ENCODE results near the gene ADIPOR1. TPM values are rescaled to one million over a fixed set of nuclear protein-coding genes. Genes with fewer than 3 reads are reported as not detected.
"Not testable (repeated sequence)": the region's sequence is repeated elsewhere in the genome, so short reads cannot be mapped to it uniquely, and the experiment has no call there.

Gene ADIPOR1
- total RNA-seq, 1 donor from 2014 or later = 72.3 TPM

- DNase-seq (ENCODE audit: extremely low spot score, unreplicated experiment) = no peak
- H3K27ac Mint-ChIP-seq (ENCODE audit: unreplicated experiment) = no peak overlapping the region
- peaks cover 52% of the 10 kb centered on the region for H3K36me3 Mint-ChIP-seq (ENCODE audit: unreplicated experiment)
- H3K4me1 Mint-ChIP-seq (ENCODE audit: unreplicated experiment) = no peaks in the 10 kb centered on the region
- H3K27me3 Mint-ChIP-seq (ENCODE audit: unreplicated experiment) = no peaks in the 10 kb centered on the region
- H3K4me3 Mint-ChIP-seq (ENCODE audit: unreplicated experiment) = no peak overlapping the region
- no peaks in the 10 kb centered on the region for H3K9me3 Mint-ChIP-seq (ENCODE audit: unreplicated experiment)
- no peak for TF ChIP-seq CTCF (IDR thresholded peaks at IDR 0.05)
These were observed 48.6 kb downstream of the ADIPOR1 start for GRCh38 chr1:202909494-202909893.

GRCh38 chr1:202908998-202909397 is 49.1 kb downstream of the ADIPOR1 start:
- no peak overlapping the region for H3K27ac Mint-ChIP-seq (ENCODE audit: unreplicated experiment)
- DNase-seq (ENCODE audit: extremely low spot score, unreplicated experiment) = no peak
- no peak for TF ChIP-seq CTCF (IDR thresholded peaks at IDR 0.05)
- peaks cover 52% of the 10 kb centered on the region for H3K36me3 Mint-ChIP-seq (ENCODE audit: unreplicated experiment)
- H3K4me3 Mint-ChIP-seq (ENCODE audit: unreplicated experiment) = no peak overlapping the region
- H3K9me3 Mint-ChIP-seq (ENCODE audit: unreplicated experiment) = no peaks in the 10 kb centered on the region
- H3K27me3 Mint-ChIP-seq (ENCODE audit: unreplicated experiment) = no peaks in the 10 kb centered on the region
- no peaks in the 10 kb centered on the region for H3K4me1 Mint-ChIP-seq (ENCODE audit: unreplicated experiment)

GRCh38 chr1:202905331-202905730 is 52.8 kb downstream of the ADIPOR1 start:
- no peak overlapping the region for H3K4me3 Mint-ChIP-seq (ENCODE audit: unreplicated experiment)
- no peaks in the 10 kb centered on the region for H3K4me1 Mint-ChIP-seq (ENCODE audit: unreplicated experiment)

GRCh38 chr1:202903808-202904207 is 54.3 kb downstream of the ADIPOR1 start:
- DNase-seq (ENCODE audit: extremely low spot score, unreplicated experiment); H3K4me1 Mint-ChIP-seq (ENCODE audit: unreplicated experiment); H3K4me3 Mint-ChIP-seq (ENCODE audit: unreplicated experiment); H3K9me3 Mint-ChIP-seq (ENCODE audit: unreplicated experiment); H3K27me3 Mint-ChIP-seq (ENCODE audit: unreplicated experiment); H3K27ac Mint-ChIP-seq (ENCODE audit: unreplicated experiment): not testable (repeated sequence)
- peaks cover 40% of the 10 kb centered on the region for H3K36me3 Mint-ChIP-seq (ENCODE audit: unreplicated experiment)

More at GRCh38 chr1:202905331-202905730, 52.8 kb downstream of the ADIPOR1 start:
- Mint-ChIP-seq H3K27ac (ENCODE audit: unreplicated experiment) (no peak overlapping the region), H3K36me3 (ENCODE audit: unreplicated experiment) (peaks cover 49% of the 10 kb centered on the region), H3K27me3 (ENCODE audit: unreplicated experiment) (no peaks in the 10 kb centered on the region), H3K9me3 (ENCODE audit: unreplicated experiment) (no peaks in the 10 kb centered on the region)
- no peak for TF ChIP-seq CTCF (IDR thresholded peaks at IDR 0.05)
- DNase-seq (ENCODE audit: extremely low spot score, unreplicated experiment) = no peak

- H3K4me1 Mint-ChIP-seq (ENCODE audit: unreplicated experiment) = no peaks in the 10 kb centered on the region
- H3K27me3 Mint-ChIP-seq (ENCODE audit: unreplicated experiment) = no peaks in the 10 kb centered on the region
- no peak overlapping the region for H3K27ac Mint-ChIP-seq (ENCODE audit: unreplicated experiment)
- no peak overlapping the region for H3K4me3 Mint-ChIP-seq (ENCODE audit: unreplicated experiment)
- DNase-seq (ENCODE audit: extremely low spot score, unreplicated experiment) = no peak
- TF ChIP-seq CTCF (IDR thresholded peaks at IDR 0.05) = no peak
- peaks cover 44% of the 10 kb centered on the region for H3K36me3 Mint-ChIP-seq (ENCODE audit: unreplicated experiment)
- no peaks in the 10 kb centered on the region for H3K9me3 Mint-ChIP-seq (ENCODE audit: unreplicated experiment)
These were observed 56.6 kb downstream of the ADIPOR1 start for GRCh38 chr1:202901555-202901954.

- H3K27ac Mint-ChIP-seq (ENCODE audit: unreplicated experiment) = no peak overlapping the region
- DNase-seq (ENCODE audit: extremely low spot score, unreplicated experiment) = no peak
- no peaks in the 10 kb centered on the region for H3K27me3 Mint-ChIP-seq (ENCODE audit: unreplicated experiment)
- H3K36me3 Mint-ChIP-seq (ENCODE audit: unreplicated experiment) = peaks cover 40% of the 10 kb centered on the region
- H3K4me1 Mint-ChIP-seq (ENCODE audit: unreplicated experiment) = peaks cover 14% of the 10 kb centered on the region
- H3K4me3 Mint-ChIP-seq (ENCODE audit: unreplicated experiment) = no peak overlapping the region
- no peak for TF ChIP-seq CTCF (IDR thresholded peaks at IDR 0.05)
- no peaks in the 10 kb centered on the region for H3K9me3 Mint-ChIP-seq (ENCODE audit: unreplicated experiment)
These were observed 65.6 kb downstream of the ADIPOR1 start for GRCh38 chr1:202892501-202892900.

Measured in osteocyte (in vitro differentiated cells).